Measurements from ENCODE around the gene SCN3B.

SCN3B gene

GRCh38 chr11:123587044-123587443 lies 67.4 kb downstream of the SCN3B start:
- no peak overlapping the region for H3K4me3 ChIP-seq (replicated peaks; ENCODE audit: low read depth, low read length)
- no peak for TF ChIP-seq CTCF (IDR thresholded peaks at IDR 0.05; ENCODE audit: low read depth, low read length, missing control alignments)
- DNase-seq (ENCODE audit: extremely low read depth, low read depth): no peak

GRCh38 chr11:123586568-123586967 lies 67.9 kb downstream of the SCN3B start:
- no peak for DNase-seq (ENCODE audit: extremely low read depth, low read depth)
- no peak overlapping the region for H3K4me3 ChIP-seq (replicated peaks; ENCODE audit: low read depth, low read length)
- no peak for TF ChIP-seq CTCF (IDR thresholded peaks at IDR 0.05; ENCODE audit: low read depth, low read length, missing control alignments)

- no peak for TF ChIP-seq CTCF (IDR thresholded peaks at IDR 0.05; ENCODE audit: low read depth, low read length, missing control alignments)
- no peak overlapping the region for H3K4me3 ChIP-seq (replicated peaks; ENCODE audit: low read depth, low read length)
- DNase-seq (ENCODE audit: extremely low read depth, low read depth): no peak
Observed at GRCh38 chr11:123585706-123586105, 68.7 kb downstream of the SCN3B start.

GRCh38 chr11:123585206-123585605 lies 69.2 kb downstream of the SCN3B start:
- DNase-seq (ENCODE audit: extremely low read depth, low read depth): no peak
- TF ChIP-seq CTCF (IDR thresholded peaks at IDR 0.05; ENCODE audit: low read depth, low read length, missing control alignments): no peak

GRCh38 chr11:123584737-123585136 lies 69.7 kb downstream of the SCN3B start:
- no peak for TF ChIP-seq CTCF (IDR thresholded peaks at IDR 0.05; ENCODE audit: low read depth, low read length, missing control alignments)
- no peak for DNase-seq (ENCODE audit: extremely low read depth, low read depth)
- no peak overlapping the region for H3K4me3 ChIP-seq (replicated peaks; ENCODE audit: low read depth, low read length)

More at GRCh38 chr11:123585206-123585605, 69.2 kb downstream of the SCN3B start:
- no peak overlapping the region for H3K4me3 ChIP-seq (replicated peaks; ENCODE audit: low read depth, low read length)

GRCh38 chr11:123584186-123584585 lies 70.2 kb downstream of the SCN3B start:
- no peak for DNase-seq (ENCODE audit: extremely low read depth, low read depth)
- no peak overlapping the region for H3K4me3 ChIP-seq (replicated peaks; ENCODE audit: low read depth, low read length)
- no peak for TF ChIP-seq CTCF (IDR thresholded peaks at IDR 0.05; ENCODE audit: low read depth, low read length, missing control alignments)

GRCh38 chr11:123582992-123583504 lies 71.4 kb downstream of the SCN3B start:
- H3K4me3 ChIP-seq (replicated peaks; ENCODE audit: low read depth, low read length): no peak overlapping the region
- no peak for DNase-seq (ENCODE audit: extremely low read depth, low read depth)
- TF ChIP-seq CTCF (IDR thresholded peaks at IDR 0.05; ENCODE audit: low read depth, low read length, missing control alignments): no peak

Data from HFF-Myc (cell line).